GM20000 (cell line): Measurements from ENCODE around the gene LTB.
A peak's percentile ranks its signal among the peaks of the same experiment; 100 is the strongest.

Experiments
- DNase-seq: peaks from one replicate; pipeline ENCODE4 v3.0.0; 2012; ENCODE audit warnings: low spot score
- CTCF ChIP-seq: IDR thresholded peaks from 2 replicates; pipeline ENCODE4 v1.5.1; 2012; ENCODE audit warnings: mild to moderate bottlenecking, control low read depth; ENCODE audit errors: extremely low read depth, missing control alignments

LTB gene

DNA sequence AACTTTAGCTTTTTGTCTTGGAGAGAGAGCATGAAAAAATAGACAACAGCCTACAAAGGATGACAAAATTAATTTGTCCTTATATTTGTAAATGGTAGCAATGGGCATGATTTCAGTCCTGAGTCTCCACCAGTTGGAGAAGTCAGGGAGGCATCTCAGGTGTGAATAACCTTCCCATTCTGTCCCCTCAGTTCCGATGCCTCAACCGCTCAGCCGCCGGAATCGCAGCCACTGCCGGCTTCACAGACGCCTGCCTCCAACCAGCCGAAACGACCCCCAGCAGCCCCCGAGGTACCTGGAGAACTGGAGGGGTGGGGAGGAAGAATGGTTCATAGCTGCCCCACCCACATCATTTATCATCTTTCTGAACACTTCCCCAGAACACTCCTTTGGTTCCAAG, 41.8 kb upstream of the LTB start:
- no peak for DNase-seq
- TF ChIP-seq CTCF = no peak

DNA sequence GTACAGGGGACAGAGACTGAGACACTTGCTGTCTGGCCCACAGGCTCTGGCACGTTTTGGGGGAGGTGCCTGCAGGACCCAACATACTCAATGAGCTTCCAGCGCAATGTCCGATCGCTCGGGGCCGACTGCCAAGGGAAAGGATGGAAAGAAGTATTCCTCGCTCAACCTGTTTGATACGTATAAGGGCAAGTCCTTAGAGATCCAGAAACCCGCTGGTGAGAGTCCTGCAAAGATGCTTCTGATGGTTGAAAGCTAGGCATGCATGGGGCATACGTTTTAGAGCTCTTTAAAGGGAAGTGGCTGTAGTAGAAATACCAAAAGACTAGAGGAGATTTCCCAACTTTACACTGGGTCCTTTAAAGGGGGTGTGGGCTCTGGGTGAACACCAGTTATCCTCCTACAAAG, 40.5 kb upstream of the LTB start:
- no peak for DNase-seq
- no peak for TF ChIP-seq CTCF

- no peak for TF ChIP-seq CTCF
- DNase-seq = no peak
Observed at GRCh38 chr6:31621991-31622390, 39.8 kb upstream of the LTB start.

DNA sequence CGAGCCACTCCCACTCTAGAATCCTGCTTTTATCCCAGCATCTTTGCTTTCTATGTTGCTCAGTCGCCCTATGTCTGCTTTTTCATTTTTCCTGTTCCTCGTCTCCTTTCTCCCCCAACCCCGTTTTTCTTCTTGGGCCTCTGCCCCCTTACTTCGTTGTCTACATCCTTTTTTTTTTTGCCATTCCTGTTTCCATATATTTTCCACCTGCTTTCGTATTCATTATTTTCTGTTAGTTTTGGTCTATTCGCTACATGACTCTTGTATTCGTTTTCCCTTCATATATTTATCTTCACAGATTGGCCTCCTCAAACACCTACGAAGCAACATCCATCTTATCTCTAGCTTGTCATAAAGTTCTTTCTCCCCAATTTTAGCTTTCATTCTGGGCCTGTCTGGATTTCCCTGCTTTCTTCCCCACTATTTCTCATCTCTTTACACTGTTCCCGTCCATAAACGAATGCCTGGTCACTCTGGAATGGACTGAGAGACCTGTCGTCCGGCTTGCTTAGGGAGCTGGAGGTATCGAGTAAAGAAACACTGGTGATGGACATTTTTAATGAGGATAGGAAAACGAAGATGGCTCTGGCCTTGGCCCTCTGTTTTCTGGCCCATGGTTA, 39.2 kb upstream of the LTB start:
- DNase-seq = no peak
- no peak for TF ChIP-seq CTCF

DNA sequence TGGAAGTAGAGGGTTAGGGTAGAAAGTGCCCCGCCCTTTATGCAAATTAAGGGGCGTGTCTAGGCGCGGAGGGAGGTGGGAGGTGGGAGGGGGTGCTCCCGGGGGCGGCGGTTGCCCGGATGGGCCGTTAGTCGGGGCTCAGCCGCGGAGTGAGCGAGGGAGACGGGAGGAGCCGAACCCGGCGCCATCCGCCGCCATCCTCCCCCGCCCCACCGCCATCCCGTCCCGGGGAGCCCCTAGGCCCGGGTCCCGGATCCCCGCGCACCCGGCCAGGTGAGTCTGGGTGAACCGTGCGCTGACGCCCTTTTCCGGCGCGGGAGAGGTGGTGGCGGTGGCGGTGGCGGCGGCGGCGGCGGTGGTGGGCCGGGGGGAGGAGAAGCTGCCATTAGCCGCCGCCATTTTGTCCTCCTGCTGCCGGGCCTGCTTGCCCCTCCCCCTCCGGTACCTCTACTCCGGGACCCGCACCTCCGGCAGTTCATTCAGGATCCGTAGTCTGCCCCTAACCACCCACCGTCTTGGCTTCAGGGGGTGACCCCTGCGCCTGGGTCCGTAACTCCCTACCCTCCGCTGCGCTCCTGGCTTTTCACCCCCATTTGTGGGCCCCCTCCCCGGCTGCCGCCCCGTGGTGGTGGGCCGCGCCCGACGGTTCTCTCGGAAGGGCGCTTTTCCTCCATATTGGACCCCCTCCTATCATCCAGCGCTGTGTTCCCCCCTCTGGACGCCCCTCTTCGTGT, 38.5 kb upstream of the LTB start, which contains the start of gene PRRC2A:
Gene PRRC2A (plus strand): TSS at position 130 of the 734 bp plus-strand sequence. CDS start 2,075 bp downstream, outside the sequence.
- no peak for TF ChIP-seq CTCF
- peak; percentile 98 for DNase-seq

- peak; percentile 84 for DNase-seq
- no peak for TF ChIP-seq CTCF
Observed at GRCh38 chr6:31619805-31620585, 37.8 kb upstream of the LTB start.

GRCh38 chr6:31617010-31617409, 34.8 kb upstream of the LTB start:
- no peak for TF ChIP-seq CTCF
- DNase-seq = no peak
